ENCODE data around the gene UNC119.

The UNC119 gene

DNA sequence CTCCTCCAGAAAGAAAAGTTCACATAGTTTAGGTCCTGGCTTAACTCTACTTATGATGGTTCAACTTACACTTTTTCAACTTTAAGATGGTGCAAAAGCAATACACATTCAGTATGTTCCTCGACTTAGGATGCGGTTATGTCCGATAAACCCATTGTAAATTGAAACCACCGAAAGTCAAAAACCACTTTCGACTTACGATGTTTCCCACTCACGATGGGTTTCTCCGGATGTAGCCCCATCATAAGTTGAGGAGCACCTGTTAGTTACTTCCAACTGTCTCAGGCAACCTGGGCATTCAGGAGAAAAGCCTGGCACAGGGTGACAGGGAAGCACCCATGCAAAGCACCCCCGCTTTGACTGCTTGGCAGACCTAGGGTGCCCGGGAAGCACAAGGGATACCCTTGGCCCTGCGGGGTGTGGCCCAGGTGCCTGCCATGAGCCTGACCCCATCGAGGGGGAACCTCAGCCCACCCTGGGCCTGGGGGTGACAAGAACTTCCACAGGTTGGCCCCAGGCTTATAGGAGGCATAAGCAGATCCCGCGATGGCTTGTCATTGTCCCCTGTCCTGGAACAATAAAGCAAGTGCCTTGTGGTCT is 14.0 kb downstream of the UNC119 start:
- no peaks in the 10 kb centered on the region for H3K4me1 Mint-ChIP-seq (ENCODE audit: low read depth)
- no peaks in the 10 kb centered on the region for H3K27me3 Mint-ChIP-seq
- no peaks in the 10 kb centered on the region for H3K9me3 Mint-ChIP-seq
- H3K4me3 Mint-ChIP-seq = no peak overlapping the region
- no peak overlapping the region for H3K27ac Mint-ChIP-seq
- H3K36me3 Mint-ChIP-seq (ENCODE audit: low read depth) = no peaks in the 10 kb centered on the region

- Mint-ChIP-seq H3K27ac (no peak overlapping the region), H3K4me1 (ENCODE audit: low read depth) (no peaks in the 10 kb centered on the region), H3K27me3 (no peaks in the 10 kb centered on the region), H3K36me3 (ENCODE audit: low read depth) (no peaks in the 10 kb centered on the region), H3K4me3 (no peak overlapping the region), H3K9me3 (no peaks in the 10 kb centered on the region)
Measured at GRCh38 chr17:28537219-28537610, 15.2 kb downstream of the UNC119 start.

GRCh38 chr17:28536532-28537218 is 15.7 kb downstream of the UNC119 start:
- Mint-ChIP-seq H3K27me3 (no peaks in the 10 kb centered on the region), H3K9me3 (no peaks in the 10 kb centered on the region), H3K27ac (no peak overlapping the region), H3K4me1 (ENCODE audit: low read depth) (no peaks in the 10 kb centered on the region), H3K36me3 (ENCODE audit: low read depth) (no peaks in the 10 kb centered on the region), H3K4me3 (no peak overlapping the region)

DNA sequence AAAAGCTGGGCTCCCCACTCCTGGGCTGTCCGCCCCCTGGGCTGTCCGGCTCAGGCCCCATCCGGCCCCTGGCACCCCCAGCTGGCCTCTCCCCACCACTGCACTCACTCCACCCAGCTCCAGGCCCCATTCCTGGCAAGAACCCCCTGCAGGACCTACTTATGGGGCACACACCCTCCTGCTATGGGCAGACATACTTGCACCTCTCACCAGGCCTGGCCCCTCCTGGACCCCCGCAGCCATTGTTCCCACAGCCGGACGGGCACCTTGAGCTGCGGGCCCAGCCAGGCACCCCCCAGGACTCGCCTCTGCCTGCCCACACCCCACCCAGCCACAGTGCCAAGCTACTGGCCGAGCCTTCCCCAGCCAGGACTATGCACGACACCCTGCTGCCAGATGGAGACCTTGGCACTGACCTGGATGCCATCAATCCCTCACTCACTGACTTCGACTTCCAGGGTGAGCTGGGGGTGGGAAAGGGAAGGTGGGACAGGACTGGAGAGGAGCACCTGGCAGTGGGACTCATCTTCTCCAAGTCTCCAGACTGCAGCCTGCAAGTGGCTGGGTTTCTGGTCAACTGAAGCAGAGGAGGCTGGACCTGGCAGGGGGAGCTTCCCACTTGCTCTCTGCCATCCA is 17.6 kb downstream of the UNC119 start:
- Mint-ChIP-seq H3K4me1 (ENCODE audit: low read depth) (no peaks in the 10 kb centered on the region), H3K36me3 (ENCODE audit: low read depth) (no peaks in the 10 kb centered on the region), H3K9me3 (no peaks in the 10 kb centered on the region), H3K27ac (no peak overlapping the region), H3K27me3 (no peaks in the 10 kb centered on the region), H3K4me3 (no peak overlapping the region)

DNA sequence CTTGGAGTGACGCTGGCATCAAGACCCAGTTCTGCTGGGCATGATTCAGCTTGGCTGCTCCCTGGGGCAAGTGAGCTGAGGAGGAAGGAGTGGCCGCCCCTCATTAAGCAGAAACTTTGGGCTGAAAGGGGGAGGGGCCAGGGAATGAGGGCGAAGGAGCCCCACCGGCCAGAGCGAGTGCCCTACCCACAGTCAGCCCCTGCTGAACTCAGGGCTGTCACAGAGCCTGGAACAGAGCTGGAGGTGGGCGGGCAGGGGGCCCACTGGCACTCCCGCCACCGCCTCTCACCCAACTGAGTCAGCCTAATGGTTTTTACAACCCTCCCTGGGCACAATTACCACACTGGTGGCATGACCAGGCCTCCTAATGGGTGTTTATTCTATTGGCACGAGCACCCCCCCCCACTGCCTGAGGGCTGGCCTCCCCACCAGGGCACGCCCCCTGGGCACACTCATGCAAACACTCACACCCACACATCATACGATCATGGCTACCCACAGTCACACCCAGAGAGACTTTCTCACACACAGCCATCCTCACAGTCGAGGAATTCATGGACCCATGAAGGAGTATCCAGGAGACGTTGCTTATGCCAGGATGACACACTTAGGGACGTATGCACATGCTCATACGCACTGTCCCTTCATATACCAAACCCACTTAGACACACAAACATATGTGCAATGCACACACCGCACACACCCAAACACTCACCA is 19.2 kb downstream of the UNC119 start:
- Mint-ChIP-seq H3K27me3 (no peaks in the 10 kb centered on the region), H3K4me3 (no peak overlapping the region), H3K4me1 (ENCODE audit: low read depth) (no peaks in the 10 kb centered on the region), H3K27ac (no peak overlapping the region), H3K9me3 (no peaks in the 10 kb centered on the region), H3K36me3 (ENCODE audit: low read depth) (no peaks in the 10 kb centered on the region)

DNA sequence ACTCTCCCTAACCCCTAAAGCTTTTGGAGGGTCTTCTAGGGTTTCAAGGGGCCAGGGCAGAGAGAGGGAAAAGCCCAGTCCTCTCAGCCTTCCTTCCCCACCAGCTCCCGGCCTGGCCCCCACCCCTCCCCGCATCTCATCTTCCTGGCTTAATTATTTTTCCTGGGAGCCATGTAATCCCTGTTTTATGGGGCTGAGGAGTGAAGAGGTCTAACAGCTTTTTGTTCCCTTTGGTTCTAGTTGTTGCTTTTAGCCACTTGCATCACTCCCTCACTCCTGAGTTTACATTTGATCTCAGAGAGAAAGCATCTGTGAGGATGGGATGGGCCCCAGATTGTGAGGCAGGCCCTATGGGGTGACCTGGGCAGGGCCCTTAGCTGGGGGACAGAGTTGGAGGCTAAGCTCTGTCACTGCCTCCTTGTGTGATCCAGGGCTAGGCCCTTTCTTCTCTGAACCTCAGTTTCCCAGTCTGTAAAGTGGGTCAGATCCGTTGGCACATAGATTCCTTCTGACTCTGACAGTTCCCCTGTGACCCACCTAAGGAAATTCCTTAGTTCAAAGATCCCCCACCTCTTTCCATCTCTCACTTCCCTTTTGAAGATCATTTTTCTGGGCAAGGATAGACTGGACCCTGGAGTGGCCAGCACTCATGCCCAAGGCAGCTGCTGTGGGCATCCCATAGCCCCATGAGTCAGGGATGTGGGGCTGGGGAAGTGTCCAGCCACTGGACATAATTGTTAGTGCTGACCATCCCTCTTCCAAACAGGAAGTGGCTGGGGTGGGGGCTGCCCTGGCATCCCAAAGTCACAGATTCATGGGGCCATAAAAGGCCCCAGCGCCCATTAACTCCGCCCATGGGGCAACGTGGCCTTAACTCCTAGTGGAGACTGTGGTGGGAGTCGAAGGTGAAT is 20.1 kb downstream of the UNC119 start:
- Mint-ChIP-seq H3K36me3 (ENCODE audit: low read depth) (no peaks in the 10 kb centered on the region), H3K27me3 (no peaks in the 10 kb centered on the region), H3K4me3 (no peak overlapping the region), H3K4me1 (ENCODE audit: low read depth) (no peaks in the 10 kb centered on the region), H3K9me3 (no peaks in the 10 kb centered on the region), H3K27ac (no peak overlapping the region)

GRCh38 chr17:28530926-28531325 is 21.5 kb downstream of the UNC119 start:
- no peaks in the 10 kb centered on the region for H3K27me3 Mint-ChIP-seq
- H3K4me3 Mint-ChIP-seq = no peak overlapping the region
- no peak overlapping the region for H3K27ac Mint-ChIP-seq
- no peaks in the 10 kb centered on the region for H3K9me3 Mint-ChIP-seq
- no peaks in the 10 kb centered on the region for H3K36me3 Mint-ChIP-seq (ENCODE audit: low read depth)
- no peaks in the 10 kb centered on the region for H3K4me1 Mint-ChIP-seq (ENCODE audit: low read depth)

DNA sequence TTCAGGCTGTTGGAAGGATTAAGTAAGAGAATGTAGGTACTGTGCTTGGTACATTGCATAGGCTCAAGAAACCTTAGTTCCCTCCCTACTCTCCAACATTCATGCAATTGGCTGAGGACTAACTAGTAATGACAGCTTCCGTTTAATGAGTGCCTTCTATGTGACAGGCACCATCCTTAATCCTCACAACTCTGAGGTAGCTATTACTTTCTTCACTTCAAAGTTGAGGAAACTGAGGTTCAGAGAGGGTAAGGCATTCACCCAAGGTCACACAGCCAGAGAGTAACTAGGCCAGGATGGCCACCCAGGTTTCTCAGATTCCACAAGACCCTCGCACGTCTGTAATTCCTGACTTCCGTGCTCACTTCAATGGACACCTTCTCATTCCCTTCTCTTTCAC is 22.2 kb downstream of the UNC119 start:
- H3K27ac Mint-ChIP-seq = no peak overlapping the region
- H3K4me1 Mint-ChIP-seq (ENCODE audit: low read depth) = no peaks in the 10 kb centered on the region
- H3K27me3 Mint-ChIP-seq = no peaks in the 10 kb centered on the region
- H3K9me3 Mint-ChIP-seq = no peaks in the 10 kb centered on the region
- no peaks in the 10 kb centered on the region for H3K36me3 Mint-ChIP-seq (ENCODE audit: low read depth)
- H3K4me3 Mint-ChIP-seq = no peak overlapping the region

- Mint-ChIP-seq H3K27ac (no peak overlapping the region), H3K27me3 (no peaks in the 10 kb centered on the region), H3K36me3 (ENCODE audit: low read depth) (no peaks in the 10 kb centered on the region), H3K9me3 (no peaks in the 10 kb centered on the region), H3K4me1 (ENCODE audit: low read depth) (no peaks in the 10 kb centered on the region), H3K4me3 (no peak overlapping the region)
Measured at GRCh38 chr17:28529013-28529400, 23.4 kb downstream of the UNC119 start.

GRCh38 chr17:28528327-28529012 is 24.0 kb downstream of the UNC119 start:
- H3K9me3 Mint-ChIP-seq = no peaks in the 10 kb centered on the region
- no peaks in the 10 kb centered on the region for H3K4me1 Mint-ChIP-seq (ENCODE audit: low read depth)
- no peaks in the 10 kb centered on the region for H3K36me3 Mint-ChIP-seq (ENCODE audit: low read depth)
- no peaks in the 10 kb centered on the region for H3K27me3 Mint-ChIP-seq
- no peak overlapping the region for H3K27ac Mint-ChIP-seq
- no peak overlapping the region for H3K4me3 Mint-ChIP-seq

GRCh38 chr17:28527859-28528258 is 24.6 kb downstream of the UNC119 start:
- Mint-ChIP-seq H3K27ac (no peak overlapping the region), H3K9me3 (no peaks in the 10 kb centered on the region), H3K4me3 (no peak overlapping the region), H3K36me3 (ENCODE audit: low read depth) (no peaks in the 10 kb centered on the region), H3K4me1 (ENCODE audit: low read depth) (no peaks in the 10 kb centered on the region), H3K27me3 (no peaks in the 10 kb centered on the region)

DNA sequence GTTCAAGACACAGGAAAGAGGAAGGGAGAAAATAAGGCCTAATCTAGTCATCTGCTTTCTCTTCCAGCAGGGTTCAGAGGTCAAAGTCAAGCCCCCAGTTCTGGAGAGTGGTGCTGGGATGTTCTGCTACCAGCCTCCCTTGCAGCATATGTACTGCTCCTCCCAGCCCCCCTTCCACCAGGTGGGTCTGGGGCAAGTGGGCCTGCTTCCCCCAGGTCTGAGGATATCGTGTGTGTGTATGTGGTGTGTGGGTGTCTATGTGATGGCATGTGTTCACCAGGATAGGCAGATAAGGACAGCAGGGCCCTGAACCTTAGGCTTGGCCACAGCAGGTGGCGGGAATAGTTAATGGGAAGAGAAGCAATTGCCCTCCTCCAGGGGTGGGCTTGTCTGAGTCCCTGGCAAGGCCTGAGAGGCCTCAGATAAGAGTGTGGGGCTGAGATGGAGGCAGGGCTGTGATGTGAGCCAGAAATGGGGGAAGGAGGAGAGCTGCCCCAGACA is 25.2 kb downstream of the UNC119 start:
- no peaks in the 10 kb centered on the region for H3K9me3 Mint-ChIP-seq
- H3K36me3 Mint-ChIP-seq (ENCODE audit: low read depth) = no peaks in the 10 kb centered on the region
- H3K27me3 Mint-ChIP-seq = no peaks in the 10 kb centered on the region
- H3K4me3 Mint-ChIP-seq = no peak overlapping the region
- no peak overlapping the region for H3K27ac Mint-ChIP-seq
- no peaks in the 10 kb centered on the region for H3K4me1 Mint-ChIP-seq (ENCODE audit: low read depth)

DNA sequence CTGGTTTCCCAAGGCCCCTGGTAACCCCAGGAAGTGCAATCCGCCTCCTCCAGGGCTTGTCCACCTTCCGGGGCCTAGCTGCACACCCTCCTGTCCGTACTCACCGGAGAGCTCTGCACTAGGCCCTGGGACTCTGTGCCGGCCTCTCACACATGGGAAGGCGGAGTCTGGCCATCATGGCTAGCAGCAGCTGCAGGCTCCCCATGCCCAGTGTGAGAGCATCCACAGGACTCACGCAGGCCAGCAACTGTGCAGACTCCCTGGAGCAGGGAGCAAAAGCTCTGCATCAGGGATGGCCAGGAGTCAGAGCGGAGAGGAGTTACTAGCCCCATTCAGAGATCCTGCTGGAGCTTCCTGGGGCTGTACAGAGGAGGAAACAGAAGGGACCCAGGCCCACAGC is 26.0 kb downstream of the UNC119 start:
- H3K36me3 Mint-ChIP-seq (ENCODE audit: low read depth) = no peaks in the 10 kb centered on the region
- H3K4me3 Mint-ChIP-seq = no peak overlapping the region
- H3K27me3 Mint-ChIP-seq = no peaks in the 10 kb centered on the region
- H3K27ac Mint-ChIP-seq = no peak overlapping the region
- no peaks in the 10 kb centered on the region for H3K4me1 Mint-ChIP-seq (ENCODE audit: low read depth)
- no peaks in the 10 kb centered on the region for H3K9me3 Mint-ChIP-seq
